Colonic mucosa (tissue), 4 donors: Measurements from ENCODE around the gene NCKAP1. TPM values are rescaled to one million over a fixed set of nuclear protein-coding genes. Genes with fewer than 3 reads are reported as not detected.
"Not testable (repeated sequence)": the region's sequence is repeated elsewhere in the genome, so short reads cannot be mapped to it uniquely, and the experiment has no call there.

Source experiments
- DNase-seq: peaks from one replicate; pipeline ENCODE4 v3.0.0-alpha.2; 2020
- H3K27ac ChIP-seq: fragments of 200-600 bp; one replicate; pipeline ENCODE4 v1.8.0; 2021
- H3K27me3 ChIP-seq: fragments of 200-600 bp; one replicate; pipeline ENCODE4 v1.8.0; 2021
- H3K36me3 ChIP-seq: fragments of 200-600 bp; one replicate; pipeline ENCODE4 v1.8.0; 2021
- H3K4me1 ChIP-seq: fragments of 200-600 bp; one replicate; pipeline ENCODE4 v1.8.0; 2021; ENCODE audit warnings: mild to moderate bottlenecking
- H3K4me3 ChIP-seq: fragments of 200-600 bp; one replicate; pipeline ENCODE4 v1.8.0; 2021
- H3K9ac ChIP-seq, 2 donors: one replicate each; pipeline ENCODE4 v1.7.0; 2013; ENCODE audit warnings: control low read depth in 2 of 2, low read depth in 2 of 2, low read length in 2 of 2
- H3K9me3 ChIP-seq: fragments of 200-600 bp; one replicate; pipeline ENCODE4 v1.8.0; 2021
- CTCF ChIP-seq: fragments of 200-600 bp; IDR thresholded peaks from one replicate; pipeline ENCODE4 v1.8.0; 2022; ENCODE audit warnings: antibody characterized with exemption, mild to moderate bottlenecking
- intact Hi-C: fragments of 100-400 bp; cut with DNase I; formaldehyde crosslinking; loops from one replicate; pipeline ENCODE4 v1.14.1; 2022
- total RNA-seq, 2 donors: library from RNA; stranded (reverse); fragmentation: NEBNext Ultra II Directional in 1 of 2; extraction: Animal tissue kit (Norgen Biotek cat#: 25700) in 1 of 2; gene quantifications; one replicate each; pipeline ENCODE4 v1.2.1, GENCODE V29; 2021
- donor health status: healthy.
- donor health status: DM: no; HTN: no; CAD: no.
- donor health status: DM: no; HTN: no; CAD: no.

The NCKAP1 gene
- total RNA-seq, 2 donors from 2014 or later: 105 to 133 TPM

GRCh38 chr2:182887753-182888415 is 150.4 kb downstream of the NCKAP1 start:
- H3K9ac ChIP-seq: no peak overlapping the region
- DNase-seq: no peak
- H3K27ac ChIP-seq: no peak overlapping the region
- H3K4me3 ChIP-seq: no peak overlapping the region
- no peaks in the 10 kb centered on the region for H3K27me3 ChIP-seq
- intact Hi-C loops: no loop called here
- no peaks in the 10 kb centered on the region for H3K9me3 ChIP-seq
- no peaks in the 10 kb centered on the region for H3K36me3 ChIP-seq
- H3K4me1 ChIP-seq: no peaks in the 10 kb centered on the region
- no peak for TF ChIP-seq CTCF

- TF ChIP-seq CTCF: no peak
- intact Hi-C loops: no loop called here
- Histone ChIP-seq H3K4me3 (no peak overlapping the region), H3K9me3 (no peaks in the 10 kb centered on the region), H3K4me1 (no peaks in the 10 kb centered on the region), H3K27me3 (no peaks in the 10 kb centered on the region), H3K27ac (no peak overlapping the region), H3K9ac (no peak overlapping the region), H3K36me3 (no peaks in the 10 kb centered on the region)
- no peak for DNase-seq
Measured at GRCh38 chr2:182887093-182887492, 151.2 kb downstream of the NCKAP1 start.

GRCh38 chr2:182885771-182886170 is 152.5 kb downstream of the NCKAP1 start:
- no peak overlapping the region for H3K27ac ChIP-seq
- no peaks in the 10 kb centered on the region for H3K9me3 ChIP-seq
- no peaks in the 10 kb centered on the region for H3K36me3 ChIP-seq
- intact Hi-C loops: no loop called here
- DNase-seq: no peak
- no peak overlapping the region for H3K9ac ChIP-seq
- H3K4me1 ChIP-seq: no peaks in the 10 kb centered on the region
- no peak for TF ChIP-seq CTCF
- H3K4me3 ChIP-seq: no peak overlapping the region
- H3K27me3 ChIP-seq: no peaks in the 10 kb centered on the region

- no peak overlapping the region for H3K27ac ChIP-seq
- no peaks in the 10 kb centered on the region for H3K36me3 ChIP-seq
- intact Hi-C loops: no loop called here
- no peak overlapping the region for H3K9ac ChIP-seq
- no peaks in the 10 kb centered on the region for H3K27me3 ChIP-seq
- no peak for TF ChIP-seq CTCF
- H3K9me3 ChIP-seq: no peaks in the 10 kb centered on the region
- no peaks in the 10 kb centered on the region for H3K4me1 ChIP-seq
- H3K4me3 ChIP-seq: no peak overlapping the region
- no peak for DNase-seq
Measured at GRCh38 chr2:182883451-182883850, 154.8 kb downstream of the NCKAP1 start.

GRCh38 chr2:182880100-182880499 is 158.2 kb downstream of the NCKAP1 start:
- intact Hi-C loops, DNase-seq, H3K9ac ChIP-seq, H3K4me3 ChIP-seq, H3K36me3 ChIP-seq, H3K4me1 ChIP-seq, H3K27ac ChIP-seq, H3K9me3 ChIP-seq, H3K27me3 ChIP-seq: not testable (repeated sequence)

- H3K27ac ChIP-seq, H3K36me3 ChIP-seq, H3K9ac ChIP-seq, H3K4me1 ChIP-seq, DNase-seq, H3K27me3 ChIP-seq, intact Hi-C loops, H3K9me3 ChIP-seq, H3K4me3 ChIP-seq: not testable (repeated sequence)
Measured at GRCh38 chr2:182876653-182877052, 161.6 kb downstream of the NCKAP1 start.
